Measurements from ENCODE around the gene MYF5.

Gene MYF5

DNA sequence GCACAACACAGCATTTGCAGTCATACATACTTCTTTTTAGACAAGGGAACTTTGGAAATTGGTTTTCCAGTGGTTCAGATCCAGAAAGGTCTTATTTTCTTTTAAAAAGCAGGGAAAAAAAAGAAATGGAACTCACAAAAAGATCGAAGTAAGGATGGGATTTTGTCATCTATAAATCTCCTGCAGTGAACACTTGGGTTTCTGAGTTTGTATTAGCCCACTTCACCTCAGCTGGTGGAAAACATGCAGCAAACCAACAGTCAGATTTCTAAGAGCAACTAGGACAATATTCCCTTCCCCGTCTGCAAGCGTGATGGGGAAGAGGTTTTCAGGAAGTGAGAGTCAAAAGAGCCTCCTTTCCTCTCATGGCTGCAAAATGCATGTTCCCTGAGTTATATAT, 4.6 kb downstream of the MYF5 start:
- TF ChIP-seq, protein P1, sequence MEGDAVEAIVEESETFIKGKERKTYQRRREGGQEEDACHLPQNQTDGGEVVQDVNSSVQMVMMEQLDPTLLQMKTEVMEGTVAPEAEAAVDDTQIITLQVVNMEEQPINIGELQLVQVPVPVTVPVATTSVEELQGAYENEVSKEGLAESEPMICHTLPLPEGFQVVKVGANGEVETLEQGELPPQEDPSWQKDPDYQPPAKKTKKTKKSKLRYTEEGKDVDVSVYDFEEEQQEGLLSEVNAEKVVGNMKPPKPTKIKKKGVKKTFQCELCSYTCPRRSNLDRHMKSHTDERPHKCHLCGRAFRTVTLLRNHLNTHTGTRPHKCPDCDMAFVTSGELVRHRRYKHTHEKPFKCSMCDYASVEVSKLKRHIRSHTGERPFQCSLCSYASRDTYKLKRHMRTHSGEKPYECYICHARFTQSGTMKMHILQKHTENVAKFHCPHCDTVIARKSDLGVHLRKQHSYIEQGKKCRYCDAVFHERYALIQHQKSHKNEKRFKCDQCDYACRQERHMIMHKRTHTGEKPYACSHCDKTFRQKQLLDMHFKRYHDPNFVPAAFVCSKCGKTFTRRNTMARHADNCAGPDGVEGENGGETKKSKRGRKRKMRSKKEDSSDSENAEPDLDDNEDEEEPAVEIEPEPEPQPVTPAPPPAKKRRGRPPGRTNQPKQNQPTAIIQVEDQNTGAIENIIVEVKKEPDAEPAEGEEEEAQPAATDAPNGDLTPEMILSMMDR (IDR thresholded peaks at IDR 0.05; ENCODE audit: insufficient read depth, low read depth, low read length, missing control alignments) = no peak
- no peak for DNase-seq (ENCODE audit: low read depth)
- H3K4me3 ChIP-seq (ENCODE audit: low read depth, low read length) = no peak overlapping the region

- H3K4me3 ChIP-seq (ENCODE audit: low read depth, low read length) = no peak overlapping the region
- no peak for DNase-seq (ENCODE audit: low read depth)
- TF ChIP-seq, protein P1 (IDR thresholded peaks at IDR 0.05; ENCODE audit: insufficient read depth, low read depth, low read length, missing control alignments) = no peak
Observed at GRCh38 chr12:80745851-80746505, 29.3 kb downstream of the MYF5 start.

- TF ChIP-seq, protein P1 (IDR thresholded peaks at IDR 0.05; ENCODE audit: insufficient read depth, low read depth, low read length, missing control alignments) = no peak
- no peak overlapping the region for H3K4me3 ChIP-seq (ENCODE audit: low read depth, low read length)
- no peak for DNase-seq (ENCODE audit: low read depth)
Observed at GRCh38 chr12:80747800-80748199, 31.1 kb downstream of the MYF5 start.

DNA sequence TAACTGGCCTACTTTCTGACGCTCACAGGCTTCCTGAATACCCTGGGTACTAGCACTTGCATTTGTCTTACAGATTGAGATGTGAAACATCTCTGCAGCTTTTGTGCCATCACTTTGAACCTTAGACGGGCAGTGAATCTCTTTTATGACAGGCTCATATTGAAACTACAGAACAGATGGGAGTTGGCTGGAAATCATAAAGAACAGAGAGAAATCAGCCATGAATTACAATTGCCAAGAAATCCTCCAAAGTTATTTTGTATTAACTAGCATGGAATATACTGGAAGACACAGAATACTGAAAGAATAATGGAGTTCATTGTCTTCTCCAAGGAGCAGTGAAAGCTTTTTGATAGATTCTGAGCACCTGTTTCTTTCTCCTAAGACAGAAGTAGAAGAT, 32.7 kb downstream of the MYF5 start:
- TF ChIP-seq, protein P1 (IDR thresholded peaks at IDR 0.05; ENCODE audit: insufficient read depth, low read depth, low read length, missing control alignments) = no peak
- no peak for DNase-seq (ENCODE audit: low read depth)

GRCh38 chr12:80752464-80752863, 35.8 kb downstream of the MYF5 start:
- no peak overlapping the region for H3K4me3 ChIP-seq (ENCODE audit: low read depth, low read length)
- TF ChIP-seq, protein P1 (IDR thresholded peaks at IDR 0.05; ENCODE audit: insufficient read depth, low read depth, low read length, missing control alignments) = no peak
- no peak for DNase-seq (ENCODE audit: low read depth)

More for the DNA sequence above, 32.7 kb downstream of the MYF5 start:
- no peak overlapping the region for H3K4me3 ChIP-seq (ENCODE audit: low read depth, low read length)

GRCh38 chr12:80754274-80754673, 37.6 kb downstream of the MYF5 start:
- no peak overlapping the region for H3K4me3 ChIP-seq (ENCODE audit: low read depth, low read length)
- no peak for DNase-seq (ENCODE audit: low read depth)

More at GRCh38 chr12:80754274-80754673, 37.6 kb downstream of the MYF5 start:
- TF ChIP-seq, protein P1 (IDR thresholded peaks at IDR 0.05; ENCODE audit: insufficient read depth, low read depth, low read length, missing control alignments) = no peak

Data from GM12865 (cell line).